Muscle layer of duodenum (tissue), 2 donors: ENCODE results near the gene PTPRE.

Source experiments
- H3K27ac ChIP-seq: one replicate; pipeline ENCODE4 v1.7.0; 2013; ENCODE audit warnings: mild to moderate bottlenecking, low read length
- H3K27me3 ChIP-seq: one replicate; pipeline ENCODE4 v1.7.0; 2013; ENCODE audit warnings: low read depth, mild to moderate bottlenecking, control low read depth, low read length
- H3K36me3 ChIP-seq, 2 donors: one replicate each; pipeline ENCODE4 v1.7.0; 2013; ENCODE audit warnings: low read length in 2 of 2, control low read depth in 1 of 2, mild to moderate bottlenecking in 1 of 2; ENCODE audit not compliant: insufficient read depth in 2 of 2, control insufficient read depth in 1 of 2
- H3K4me1 ChIP-seq, 2 donors: one replicate each; pipeline ENCODE4 v1.7.0; 2013; ENCODE audit warnings: low read length in 2 of 2, mild to moderate bottlenecking in 2 of 2, control low read depth in 1 of 2, moderate library complexity in 1 of 2; ENCODE audit not compliant: insufficient read depth in 2 of 2, control insufficient read depth in 1 of 2
- H3K4me3 ChIP-seq, 2 donors: one replicate each; pipeline ENCODE4 v1.7.0; 2013; ENCODE audit warnings: low read length in 2 of 2, low read depth in 1 of 2, mild to moderate bottlenecking in 1 of 2
- H3K9me3 ChIP-seq, 2 donors: one replicate each; pipeline ENCODE4 v1.7.0; 2013; ENCODE audit warnings: low read length in 2 of 2, control low read depth in 1 of 2, mild to moderate bottlenecking in 1 of 2; ENCODE audit not compliant: control insufficient read depth in 1 of 2
- donor health status: healthy.

The PTPRE gene

DNA sequence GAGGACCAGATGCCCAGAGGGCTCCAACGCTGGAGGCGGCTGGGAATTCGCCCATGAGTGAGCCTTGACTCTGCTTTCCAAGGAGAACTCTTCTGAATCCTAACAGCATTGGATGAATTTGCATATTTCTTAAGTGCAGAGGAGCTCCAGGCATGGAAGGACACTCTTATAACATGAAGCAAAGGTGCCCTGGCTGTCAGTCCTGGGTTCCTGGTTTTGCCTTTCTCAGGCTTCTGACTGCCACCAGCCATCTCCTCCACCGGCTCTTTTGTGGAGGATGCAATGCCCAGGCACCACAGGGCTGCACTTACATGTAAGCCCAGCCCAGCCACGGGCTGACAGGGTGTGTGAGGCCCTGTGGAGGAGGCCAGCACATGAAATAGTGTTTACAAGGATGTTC, 22.4 kb upstream of the PTPRE start:
- H3K4me3 ChIP-seq = no peak overlapping the region
- no peak overlapping the region for H3K27ac ChIP-seq
- H3K4me1 ChIP-seq = peaks cover 0 to 24% of the 10 kb centered on the region in 2 donors
- no peaks in the 10 kb centered on the region for H3K9me3 ChIP-seq
- no peaks in the 10 kb centered on the region for H3K27me3 ChIP-seq
- H3K36me3 ChIP-seq = no peaks in the 10 kb centered on the region

GRCh38 chr10:127886371-127887051, 20.4 kb upstream of the PTPRE start:
- no peak overlapping the region for H3K4me3 ChIP-seq
- no peaks in the 10 kb centered on the region for H3K9me3 ChIP-seq
- no peaks in the 10 kb centered on the region for H3K27me3 ChIP-seq
- peak overlapping the region; percentile 47 for H3K27ac ChIP-seq
- no peaks in the 10 kb centered on the region for H3K36me3 ChIP-seq
- peaks cover 0 to 18% of the 10 kb centered on the region in 2 donors for H3K4me1 ChIP-seq

DNA sequence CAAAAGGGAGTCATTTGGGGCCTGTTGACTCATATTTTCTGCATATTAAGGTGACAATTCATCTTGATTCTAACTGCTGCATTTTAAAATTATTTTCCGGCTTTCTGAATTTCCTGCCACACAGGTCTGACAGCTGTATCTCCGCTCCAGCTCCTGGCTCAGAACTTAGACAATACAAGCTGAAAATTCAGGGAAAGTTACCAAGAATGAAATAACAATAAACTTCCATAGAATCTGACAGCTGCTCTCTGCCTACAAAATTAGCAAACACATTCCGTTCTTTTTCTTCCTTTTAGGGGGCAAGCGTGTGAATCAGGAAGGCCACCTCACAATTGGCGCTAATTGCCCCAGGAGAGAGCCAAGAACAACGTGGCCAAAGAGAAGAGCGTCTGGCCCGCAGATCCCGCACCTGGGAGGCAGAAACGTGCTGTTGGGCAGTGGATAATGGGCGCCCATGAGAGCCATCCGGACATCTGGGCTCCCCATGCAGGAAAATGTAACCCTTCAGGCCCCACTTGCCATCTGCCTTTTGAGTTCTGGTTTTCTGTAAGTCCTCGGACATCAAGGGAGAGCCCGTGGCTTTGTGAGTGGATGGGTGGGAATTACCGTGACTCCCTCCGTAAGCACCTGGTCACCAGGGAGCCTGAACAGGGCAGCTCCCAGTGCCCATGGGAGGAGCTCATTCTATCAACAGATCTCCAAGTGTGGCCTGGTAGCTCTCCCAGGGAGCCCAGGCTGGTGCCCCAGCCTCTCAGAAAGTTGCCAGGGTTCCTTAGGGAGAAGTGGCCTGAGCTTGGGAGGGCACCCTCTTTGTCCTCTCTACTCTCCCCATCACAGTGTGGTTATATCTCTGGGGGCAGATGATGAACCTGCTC, 19.1 kb upstream of the PTPRE start:
- Histone ChIP-seq H3K4me3 (peak overlapping the region in 1 of 2 donors; percentile 26), H3K4me1 (peaks cover 0 to 6% of the 10 kb centered on the region in 2 donors), H3K36me3 (no peaks in the 10 kb centered on the region), H3K27ac (peak overlapping the region; percentile 47), H3K9me3 (no peaks in the 10 kb centered on the region), H3K27me3 (no peaks in the 10 kb centered on the region)

DNA sequence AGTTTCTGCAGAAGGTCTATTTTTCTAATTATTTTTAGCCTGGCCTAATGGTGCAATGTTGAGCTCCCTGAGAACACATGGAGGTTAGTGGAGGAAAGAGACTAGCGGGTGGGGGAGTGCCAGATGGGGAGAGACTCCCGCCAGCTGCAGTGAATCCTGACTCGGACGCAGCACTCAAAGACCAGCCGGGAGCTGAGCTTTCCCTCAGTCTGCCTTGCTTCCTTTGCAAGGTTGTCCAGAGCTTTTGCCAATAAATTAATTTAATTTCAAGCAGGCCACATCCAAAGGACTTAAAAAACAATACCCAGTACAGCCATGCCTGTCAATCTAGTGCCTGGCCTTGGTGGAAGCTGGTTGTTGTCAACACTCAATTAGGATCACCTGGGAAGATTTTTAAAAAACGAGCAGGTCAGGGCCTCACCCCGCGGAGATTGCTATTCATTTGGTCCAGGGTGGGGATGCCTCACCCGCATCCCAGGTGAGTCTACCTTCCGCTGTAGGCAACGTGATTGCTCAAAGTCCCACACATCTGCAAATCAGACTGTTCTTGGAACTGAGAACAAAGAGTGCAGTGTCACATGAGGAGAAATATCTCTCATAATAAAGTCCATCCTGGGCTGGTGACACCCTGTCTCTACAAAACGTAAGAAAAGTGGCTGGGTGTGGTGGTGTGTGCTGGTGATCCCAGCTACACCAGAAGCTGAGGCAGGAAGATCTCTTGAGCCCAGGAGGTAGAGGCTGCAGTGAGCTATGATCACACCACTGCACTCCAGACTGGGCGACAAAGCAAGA, 18.2 kb upstream of the PTPRE start:
- peak overlapping the region in 1 of 2 donors; percentile 26 for H3K4me3 ChIP-seq
- no peaks in the 10 kb centered on the region for H3K36me3 ChIP-seq
- no peaks in the 10 kb centered on the region for H3K27me3 ChIP-seq
- peaks cover 0 to 6% of the 10 kb centered on the region in 2 donors for H3K4me1 ChIP-seq
- H3K9me3 ChIP-seq = no peaks in the 10 kb centered on the region
- peak overlapping the region; percentile 47 for H3K27ac ChIP-seq

DNA sequence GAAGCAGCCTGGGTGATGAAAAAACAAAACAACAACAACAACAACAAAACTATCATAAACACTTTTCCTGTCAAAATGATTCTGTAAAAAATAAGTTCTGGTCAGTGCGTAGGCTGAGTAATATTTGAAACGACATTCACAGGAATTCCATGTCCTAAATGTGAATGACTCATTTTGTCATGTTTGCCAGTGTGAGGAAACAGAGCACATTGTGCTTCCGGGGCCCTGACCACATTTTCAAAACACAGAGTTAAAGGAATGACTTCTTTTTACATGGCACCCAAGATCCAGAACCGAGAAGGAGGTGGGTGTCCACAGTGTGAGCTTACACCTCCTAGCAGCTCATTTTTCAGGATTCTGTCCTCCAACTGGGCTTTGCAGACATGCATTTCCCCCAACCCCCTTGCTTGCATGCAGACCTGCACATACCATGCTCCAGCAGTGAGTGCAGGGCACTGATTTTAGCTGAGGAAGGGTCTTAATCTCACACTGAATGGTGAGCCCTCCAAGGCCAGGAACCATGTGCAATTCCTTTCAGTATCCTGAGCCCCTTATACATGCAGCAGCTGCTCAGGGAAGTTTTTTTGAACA, 17.2 kb upstream of the PTPRE start:
- Histone ChIP-seq H3K4me1 (peaks cover 0 to 6% of the 10 kb centered on the region in 2 donors), H3K9me3 (no peaks in the 10 kb centered on the region), H3K4me3 (peak overlapping the region in 1 of 2 donors; percentile 62), H3K27ac (peak overlapping the region; percentile 47), H3K36me3 (no peaks in the 10 kb centered on the region), H3K27me3 (no peaks in the 10 kb centered on the region)

DNA sequence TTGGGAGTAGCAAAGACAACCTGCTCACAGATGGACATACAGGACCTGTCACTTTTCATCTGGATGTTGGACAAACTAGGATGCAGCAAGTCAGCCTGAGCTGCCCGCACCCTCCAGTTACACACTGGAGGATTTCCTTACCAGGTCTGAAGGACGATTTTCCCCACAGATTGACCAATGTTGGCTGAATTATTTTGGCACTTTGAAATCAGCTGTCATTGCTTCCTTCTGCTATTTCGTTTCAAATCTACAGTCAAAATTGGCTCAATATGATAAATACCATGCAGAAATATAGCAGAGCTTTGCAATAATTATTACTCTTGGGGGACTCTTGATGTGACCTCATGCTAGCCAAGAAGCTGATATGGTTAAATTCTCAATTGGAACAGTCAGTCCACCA, 16.7 kb upstream of the PTPRE start:
- Histone ChIP-seq H3K36me3 (no peaks in the 10 kb centered on the region), H3K27ac (peak overlapping the region; percentile 47), H3K9me3 (no peaks in the 10 kb centered on the region), H3K4me1 (peaks cover 0 to 6% of the 10 kb centered on the region in 2 donors), H3K4me3 (peak overlapping the region in 1 of 2 donors; percentile 62), H3K27me3 (no peaks in the 10 kb centered on the region)

DNA sequence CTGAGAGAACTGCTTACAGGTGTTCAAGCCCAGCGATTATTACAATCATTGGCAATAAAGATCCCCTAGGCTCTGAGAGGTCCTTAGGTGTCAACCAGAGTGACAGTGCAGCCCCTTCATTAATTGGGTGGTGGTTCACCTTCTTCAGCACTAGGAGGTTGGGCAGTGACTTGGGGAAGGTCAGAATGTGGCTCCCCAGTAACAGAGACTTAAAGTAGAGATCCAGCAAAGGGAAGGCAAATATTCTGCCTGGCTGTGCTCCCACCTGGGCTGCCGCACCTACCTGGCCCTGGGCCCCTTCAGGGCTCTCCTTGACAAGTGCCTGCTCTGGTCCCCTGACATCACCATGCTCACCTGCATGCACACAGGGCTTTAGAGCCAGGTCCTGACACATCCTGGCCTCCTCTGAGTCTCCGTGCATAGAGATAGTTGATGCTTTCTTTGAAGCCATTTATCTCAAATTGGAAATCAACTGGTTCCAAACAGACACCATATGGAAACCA, 16.0 kb upstream of the PTPRE start:
- Histone ChIP-seq H3K9me3 (no peaks in the 10 kb centered on the region), H3K36me3 (no peaks in the 10 kb centered on the region)

GRCh38 chr10:127892743-127893142, 14.2 kb upstream of the PTPRE start, which contains the start of gene CLRN3:
Gene CLRN3, minus strand, starts transcription at chr10:127892941. Its CDS starts 157 bp downstream, at chr10:127892784.
- Histone ChIP-seq H3K27me3 (no peaks in the 10 kb centered on the region), H3K4me1 (no peaks in the 10 kb centered on the region), H3K4me3 (peak within 1 kb of the TSS in 1 of 2 donors; percentile 62), H3K9me3 (peaks cover 0 to 5% of the 10 kb centered on the region in 2 donors), H3K36me3 (no peaks in the 10 kb centered on the region), H3K27ac (peak within 1 kb of the TSS; percentile 67)

More for the DNA sequence above, 16.0 kb upstream of the PTPRE start:
- Histone ChIP-seq H3K4me1 (peaks cover 0 to 6% of the 10 kb centered on the region in 2 donors), H3K4me3 (peak overlapping the region in 1 of 2 donors; percentile 62), H3K27me3 (no peaks in the 10 kb centered on the region), H3K27ac (peak overlapping the region; percentile 47)

DNA sequence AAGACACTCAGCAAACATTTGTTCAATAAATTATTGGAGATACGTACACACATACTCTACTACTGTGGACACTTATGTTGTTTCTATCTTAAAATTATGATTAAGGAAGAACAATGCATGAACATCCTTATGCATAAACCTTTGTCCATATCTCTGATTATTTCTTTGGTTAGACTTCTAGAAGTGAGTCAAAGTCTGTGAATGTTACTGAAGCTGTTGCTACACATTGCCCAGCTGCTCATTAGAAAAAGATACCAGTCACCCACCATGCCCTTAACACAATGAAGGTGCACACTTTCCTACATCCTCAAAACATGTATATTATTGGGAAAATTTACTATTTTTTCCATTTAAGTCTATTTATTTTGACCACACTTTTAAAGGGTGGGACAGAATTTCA, 12.8 kb upstream of the PTPRE start:
- H3K4me1 ChIP-seq = no peaks in the 10 kb centered on the region
- peaks cover 0 to 5% of the 10 kb centered on the region in 2 donors for H3K9me3 ChIP-seq
- no peak overlapping the region for H3K4me3 ChIP-seq
- no peaks in the 10 kb centered on the region for H3K27me3 ChIP-seq
- no peaks in the 10 kb centered on the region for H3K36me3 ChIP-seq
- H3K27ac ChIP-seq = no peak overlapping the region

- no peak overlapping the region for H3K27ac ChIP-seq
- H3K27me3 ChIP-seq = no peaks in the 10 kb centered on the region
- no peaks in the 10 kb centered on the region for H3K36me3 ChIP-seq
- no peaks in the 10 kb centered on the region for H3K4me1 ChIP-seq
- no peak overlapping the region for H3K4me3 ChIP-seq
- peaks cover 0 to 5% of the 10 kb centered on the region in 2 donors for H3K9me3 ChIP-seq
These were observed 10.3 kb upstream of the PTPRE start for GRCh38 chr10:127896590-127896989.
